ENCODE data around the gene PDIA6. TPM values are rescaled to one million over a fixed set of nuclear protein-coding genes. Genes with fewer than 3 reads are reported as not detected.

Gene PDIA6
- total and polyA plus RNA-seq, 2 donors (not counting 3 experiments of a cell fraction or from before 2014, with no cell fraction given), result 335 to 424 TPM

- H3K36me3 ChIP-seq (ENCODE audit: control insufficient read depth in 2 of 2, extremely low read depth in 1 of 2, insufficient read depth in 2 of 2, low read length in 2 of 2), result peaks cover 26 to 34% of the 10 kb centered on the region in 2 experiments
- peaks cover 46% of the 10 kb centered on the region for H3K79me2 ChIP-seq (ENCODE audit: control insufficient read depth, insufficient read depth, low read length)
- intact Hi-C loops (cut with micrococcal nuclease), result no loop called here
Measured at GRCh38 chr2:10794876-10795275, 17.7 kb downstream of the PDIA6 start.

GRCh38 chr2:10793816-10794215, 18.8 kb downstream of the PDIA6 start:
- TF ChIP-seq FOS (IDR thresholded peaks at IDR 0.05; ENCODE audit: borderline replicate concordance, insufficient read depth, low read length), result no peak
- no peak for TF ChIP-seq MYC (IDR thresholded peaks at IDR 0.05; ENCODE audit: low read depth, low read length)
- TF ChIP-seq CTCF (IDR thresholded peaks at IDR 0.05; ENCODE audit: extremely low read depth in 1 of 2, insufficient read depth in 1 of 2, low read depth in 1 of 2, low read length in 2 of 2), result no peak
- no peak for TF ChIP-seq POLR2AphosphoS5 (IDR thresholded peaks at IDR 0.05; ENCODE audit: insufficient read depth, low read depth, low read length)
- TF ChIP-seq POLR2A (IDR thresholded peaks at IDR 0.05; ENCODE audit: low read depth, low read length), result no peak
- TF ChIP-seq GATA2 (IDR thresholded peaks at IDR 0.05; ENCODE audit: insufficient read depth, insufficient read length, low read depth, low read length), result no peak
- TF ChIP-seq EZH2 (IDR thresholded peaks at IDR 0.05; ENCODE audit: borderline replicate concordance, low read depth, low read length, severe bottlenecking), result no peak
- no peak for TF ChIP-seq MAX (IDR thresholded peaks at IDR 0.05; ENCODE audit: insufficient read depth, insufficient read length)
- TF ChIP-seq JUN (IDR thresholded peaks at IDR 0.05; ENCODE audit: borderline replicate concordance, insufficient read depth, insufficient read length, low read depth), result no peak
- dilution Hi-C loops (cut with MboI; ENCODE audit: extremely low pct_ligation_motif_present, low sequenced_read_pairs), result no loop called here
- H3K36me3 ChIP-seq (ENCODE audit: control insufficient read depth in 2 of 2, extremely low read depth in 1 of 2, insufficient read depth in 2 of 2, low read length in 2 of 2), result peaks cover 28 to 43% of the 10 kb centered on the region in 2 experiments
- no peak overlapping the region for H2AFZ ChIP-seq (ENCODE audit: low read depth, low read length)
- H3K4me3 ChIP-seq (replicated peaks in 1 of 3; ENCODE audit: insufficient read depth in 1 of 3, low read depth in 1 of 3, low read length in 3 of 3), result no peak overlapping the region
- H4K20me1 ChIP-seq (replicated peaks; ENCODE audit: control insufficient read depth, extremely low read depth, insufficient read depth, low read length), result peaks cover 2% of the 10 kb centered on the region
- intact Hi-C loops (cut with micrococcal nuclease), result no loop called here
- no peaks in the 10 kb centered on the region for H3K9me1 ChIP-seq (replicated peaks; ENCODE audit: control insufficient read depth, extremely low read depth, insufficient read depth, low read length)
- ChIA-PET POLR2A (interaction anchor here (0.7 kb wide), 1 partner anchor 57 kb away, joined by 3 read pairs; no protein-coding TSS in a partner anchor), CTCF (no interaction called here)
- H3K9ac ChIP-seq (replicated peaks; ENCODE audit: extremely low read depth, insufficient read depth, low read length), result no peak overlapping the region
- H3K27ac ChIP-seq (ENCODE audit: insufficient read depth, low read depth, low read length), result no peak overlapping the region
- no peaks in the 10 kb centered on the region for H3K27me3 ChIP-seq (ENCODE audit: control insufficient read depth in 2 of 2, insufficient read depth in 2 of 2, low read length in 2 of 2)
- H3K4me1 ChIP-seq (ENCODE audit: control insufficient read depth, extremely low read depth, insufficient read depth, low read length), result no peaks in the 10 kb centered on the region
- H3K4me2 ChIP-seq (ENCODE audit: insufficient read depth, low read length), result no peak overlapping the region
- H3K9me3 ChIP-seq (replicated peaks; ENCODE audit: control insufficient read depth, insufficient read depth, low read length), result no peaks in the 10 kb centered on the region
- no peak for DNase-seq (ENCODE audit: low read depth, low spot score)
- no peak for FAIRE-seq
- no TSS peak for BruUV-seq (replicated peaks)
- peaks cover 36% of the 10 kb centered on the region for H3K79me2 ChIP-seq (ENCODE audit: control insufficient read depth, insufficient read depth, low read length)

More at GRCh38 chr2:10794876-10795275, 17.7 kb downstream of the PDIA6 start:
- Histone ChIP-seq H3K9ac (replicated peaks; ENCODE audit: extremely low read depth, insufficient read depth, low read length) (no peak overlapping the region), H3K27ac (ENCODE audit: insufficient read depth, low read depth, low read length) (no peak overlapping the region), H3K4me1 (ENCODE audit: control insufficient read depth, extremely low read depth, insufficient read depth, low read length) (no peaks in the 10 kb centered on the region), H4K20me1 (replicated peaks; ENCODE audit: control insufficient read depth, extremely low read depth, insufficient read depth, low read length) (peaks cover 2% of the 10 kb centered on the region), H3K4me2 (ENCODE audit: insufficient read depth, low read length) (no peak overlapping the region), H3K27me3 (ENCODE audit: control insufficient read depth in 2 of 2, insufficient read depth in 2 of 2, low read length in 2 of 2) (no peaks in the 10 kb centered on the region), H3K9me1 (replicated peaks; ENCODE audit: control insufficient read depth, extremely low read depth, insufficient read depth, low read length) (no peaks in the 10 kb centered on the region), H3K4me3 (replicated peaks in 1 of 3; ENCODE audit: insufficient read depth in 1 of 3, low read depth in 1 of 3, low read length in 3 of 3) (no peak overlapping the region), H3K9me3 (replicated peaks; ENCODE audit: control insufficient read depth, insufficient read depth, low read length) (no peaks in the 10 kb centered on the region), H2AFZ (ENCODE audit: low read depth, low read length) (no peak overlapping the region)
- DNase-seq (ENCODE audit: low read depth, low spot score) (no peak), FAIRE-seq (no peak)
- dilution Hi-C loops (cut with MboI; ENCODE audit: extremely low pct_ligation_motif_present, low sequenced_read_pairs), result no loop called here
- CTCF ChIA-PET, result interaction anchor here (1.1 kb wide), 1 partner anchor 12 kb away, joined by 3 read pairs; no protein-coding TSS in a partner anchor
- no peak for TF ChIP-seq GATA2 (IDR thresholded peaks at IDR 0.05; ENCODE audit: insufficient read depth, insufficient read length, low read depth, low read length)
- BruUV-seq (replicated peaks), result no TSS peak
- POLR2A ChIA-PET, result no interaction called here

Measured in endothelial cell of umbilical vein (primary cell).